Sciatic nerve (tissue), 2 donors: ENCODE measurements around the gene WDR38. TPM values are rescaled to one million over a fixed set of nuclear protein-coding genes. Genes with fewer than 3 reads are reported as not detected.

Source experiments
- ATAC-seq: fragments of 200-7000 bp; cut with Tn5 transposase; one replicate; pipeline ENCODE4 v1.9.1; 2020; ENCODE audit warnings: mild to moderate bottlenecking, moderate library complexity
- DNase-seq: peaks from one replicate; pipeline ENCODE4 v3.0.0-alpha.2; 2020; ENCODE audit warnings: low spot score
- intact Hi-C: fragments of 100-400 bp; cut with DNase I; formaldehyde crosslinking; loops from one replicate; pipeline ENCODE4 v1.14.2; 2022
- total RNA-seq: library from RNA; stranded (reverse); fragmentation: NEBNext Ultra II Directional; extraction: Animal tissue kit (Norgen Biotek cat#: 25700); gene quantifications from one replicate; pipeline ENCODE4 v1.2.1, GENCODE V29; 2021
- donor health status: DM: no; HTN: no; CAD: no.
- donor health status: DM: no; HTN: no; CAD: no.

WDR38 gene
- total RNA-seq, 1 donor from 2014 or later: not detected

DNA sequence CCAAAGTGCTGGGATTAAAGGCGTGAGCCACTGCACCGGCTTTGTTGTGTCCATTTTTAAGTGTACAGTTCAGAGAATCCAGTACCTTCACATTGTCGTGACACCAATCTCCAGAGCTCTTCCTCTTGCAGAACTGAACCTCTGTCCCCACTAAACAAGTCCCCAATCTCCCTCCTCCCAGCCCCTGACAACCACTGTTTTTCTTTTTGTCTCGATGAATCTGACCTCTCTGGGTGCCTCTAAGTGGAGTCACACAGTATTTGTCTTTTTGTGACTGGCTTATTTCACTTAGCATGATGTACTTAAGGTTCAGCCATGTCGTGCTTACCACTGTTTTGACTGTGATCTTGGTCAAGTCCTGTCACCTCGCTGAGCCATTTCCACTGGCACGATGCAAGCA is 1.6 kb downstream of the WDR38 start:
- no peak for DNase-seq
- intact Hi-C loops: no loop called here
- ATAC-seq: no peak

DNA sequence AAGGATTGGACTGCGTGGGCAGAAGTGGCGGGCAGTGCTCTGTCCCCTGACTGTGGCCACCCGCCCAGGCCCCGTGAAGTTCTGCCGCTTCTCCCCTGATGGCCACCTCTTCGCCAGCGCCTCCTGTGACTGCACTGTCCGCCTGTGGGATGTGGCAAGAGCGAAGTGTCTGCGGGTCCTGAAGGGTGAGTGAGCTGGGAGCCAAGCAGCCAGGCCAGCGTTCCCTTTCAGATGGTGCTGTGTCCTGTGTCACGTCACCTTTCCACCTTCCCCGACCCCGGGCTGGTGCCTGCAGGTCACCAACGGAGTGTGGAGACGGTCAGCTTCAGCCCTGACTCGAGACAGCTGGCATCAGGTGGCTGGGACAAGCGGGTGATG is 2.3 kb downstream of the WDR38 start:
- DNase-seq (no peak), ATAC-seq (no peak)
- intact Hi-C loops: no loop called here

DNA sequence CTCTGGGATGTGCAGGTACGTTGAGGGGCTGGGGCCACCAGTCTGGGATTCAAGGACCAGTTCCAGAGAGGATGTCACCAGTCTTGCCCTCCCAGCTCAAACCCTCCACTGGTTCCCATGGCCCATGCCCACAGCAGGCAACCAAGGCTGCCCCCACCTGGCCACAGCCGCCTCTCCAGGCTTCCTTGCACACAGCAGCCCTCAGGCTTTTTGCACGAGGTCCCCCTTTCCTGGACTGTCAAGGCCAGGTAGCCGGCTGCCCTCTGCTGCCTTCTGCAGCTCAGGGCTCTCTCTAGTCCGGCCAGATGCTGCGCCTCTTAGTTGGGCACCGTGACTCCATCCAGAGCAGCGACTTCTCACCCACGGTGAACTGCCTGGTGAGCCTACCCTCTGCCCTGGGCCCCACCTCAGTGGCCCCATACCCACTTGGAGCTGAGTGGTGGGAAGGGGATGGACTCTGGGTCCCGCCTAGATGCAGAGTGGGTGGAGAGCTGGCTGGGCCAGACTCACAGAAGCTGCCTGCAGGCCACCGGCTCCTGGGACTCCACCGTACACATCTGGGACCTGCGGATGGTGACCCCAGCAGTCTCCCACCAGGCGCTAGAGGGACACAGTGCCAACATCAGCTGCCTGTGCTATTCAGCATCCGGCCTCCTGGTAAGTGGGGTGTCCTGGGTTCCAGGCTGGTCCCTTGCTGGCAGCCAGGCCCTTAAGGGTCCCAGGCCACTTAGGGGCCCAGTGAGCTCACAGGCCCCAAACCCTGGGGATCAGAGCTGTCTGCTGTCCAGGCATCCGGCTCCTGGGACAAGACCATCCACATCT is 2.9 kb downstream of the WDR38 start:
- DNase-seq (no peak), ATAC-seq (no peak)
- intact Hi-C loops: no loop called here

DNA sequence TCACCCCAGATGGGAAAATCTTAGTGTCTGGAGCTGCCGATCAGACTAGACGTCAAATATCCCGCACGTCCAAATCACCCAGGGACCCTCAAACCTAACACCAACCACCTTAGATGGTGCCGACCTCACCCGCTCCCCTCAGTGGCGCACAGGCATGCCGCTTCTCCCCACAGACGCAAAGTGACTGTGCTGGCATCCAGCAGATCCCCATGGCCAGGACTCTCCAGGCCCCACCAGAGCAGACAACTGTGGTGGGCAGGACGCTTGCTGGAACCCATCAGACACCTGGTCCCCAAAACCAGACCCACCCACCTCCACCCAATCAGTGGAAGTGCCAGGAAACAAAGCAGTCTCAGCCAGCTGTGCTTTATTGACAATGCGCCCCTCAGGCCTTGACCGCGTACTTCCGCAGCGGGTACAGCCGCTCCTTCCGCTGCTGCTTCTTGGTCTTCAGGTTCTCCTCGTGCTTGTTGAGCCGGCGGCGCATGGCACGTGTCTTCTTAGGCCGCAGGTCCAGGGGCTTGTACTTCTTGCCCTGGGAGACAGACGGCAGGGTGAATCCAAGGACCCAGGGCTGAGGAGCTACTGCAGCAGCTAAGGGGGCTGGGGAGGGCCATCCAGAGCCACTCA is 4.4 kb downstream of the WDR38 start:
- ATAC-seq (no peak), DNase-seq (no peak)
- intact Hi-C loops: no loop called here

DNA sequence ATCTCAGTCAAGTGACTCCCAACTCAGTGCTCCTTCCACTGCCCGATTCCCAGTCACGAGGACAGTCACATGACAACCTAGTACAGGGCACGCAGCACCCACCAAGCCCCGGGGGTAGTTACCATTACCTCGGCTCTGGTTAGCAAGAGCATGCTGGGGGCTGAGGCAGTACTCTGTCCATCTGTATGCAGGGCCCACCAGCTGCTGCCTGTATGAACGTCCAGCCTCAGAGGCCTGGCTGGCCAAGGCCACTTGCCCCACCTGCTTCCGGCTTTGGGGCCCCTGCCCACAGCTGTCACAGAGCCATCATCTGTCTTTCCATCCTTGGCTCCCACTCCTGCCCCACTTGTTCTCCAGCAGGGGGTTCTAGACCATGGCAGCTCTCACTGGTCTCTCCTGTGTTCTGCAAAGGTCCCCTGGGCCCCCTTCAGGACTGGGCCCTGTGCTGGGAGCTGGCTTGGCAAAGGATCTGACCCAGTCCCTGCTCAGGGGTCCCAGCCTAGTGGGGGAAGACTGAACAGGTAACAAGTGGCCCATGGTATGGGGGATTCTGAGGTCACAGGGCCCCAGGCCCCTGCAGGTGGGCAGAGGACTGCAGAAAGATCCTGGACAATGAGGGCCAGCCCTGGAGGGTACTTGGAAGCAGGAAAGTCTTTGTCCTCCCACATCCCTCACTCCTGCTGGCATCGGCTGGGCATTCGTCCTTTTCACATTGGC is 5.2 kb downstream of the WDR38 start:
- DNase-seq (no peak), ATAC-seq (no peak)
- intact Hi-C loops: no loop called here

DNA sequence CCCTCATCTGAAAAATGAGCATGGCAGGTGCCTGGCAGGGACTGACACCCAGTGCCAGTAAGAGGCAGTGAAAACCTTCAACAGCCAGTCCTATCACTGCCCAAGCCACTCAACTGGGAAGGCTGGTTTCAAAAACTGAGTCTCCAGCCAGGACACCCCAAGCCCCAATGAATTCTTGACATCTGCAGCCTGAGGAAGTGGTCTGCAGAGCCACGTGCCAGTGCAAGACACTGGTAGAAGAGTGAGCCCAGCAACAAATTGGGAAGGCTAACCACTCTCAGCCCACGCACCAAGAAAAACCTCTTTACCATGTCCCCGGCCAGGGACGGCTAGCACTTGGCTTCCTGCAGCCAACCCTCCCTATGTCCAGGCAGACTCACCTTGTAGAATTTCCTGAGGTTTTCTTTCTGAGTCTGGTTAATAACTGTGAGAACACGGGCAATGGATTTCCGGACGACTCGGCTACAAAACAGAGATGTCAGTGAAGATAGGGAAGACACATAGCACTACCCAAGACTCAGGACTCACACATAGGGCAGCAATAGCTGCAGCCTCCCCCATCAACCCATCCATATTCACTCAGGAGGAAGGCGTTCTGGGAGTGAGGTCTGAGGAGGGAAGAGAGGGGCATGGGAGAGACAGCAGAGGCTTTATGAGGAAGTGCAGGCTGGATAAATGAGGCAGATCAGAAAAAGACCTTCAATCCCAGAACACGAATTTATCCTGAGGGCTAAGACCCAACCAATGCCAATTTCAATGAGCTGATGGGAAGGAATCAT is 6.7 kb downstream of the WDR38 start:
- ATAC-seq: no peak
- intact Hi-C loops: no loop called here
- DNase-seq: no peak

DNA sequence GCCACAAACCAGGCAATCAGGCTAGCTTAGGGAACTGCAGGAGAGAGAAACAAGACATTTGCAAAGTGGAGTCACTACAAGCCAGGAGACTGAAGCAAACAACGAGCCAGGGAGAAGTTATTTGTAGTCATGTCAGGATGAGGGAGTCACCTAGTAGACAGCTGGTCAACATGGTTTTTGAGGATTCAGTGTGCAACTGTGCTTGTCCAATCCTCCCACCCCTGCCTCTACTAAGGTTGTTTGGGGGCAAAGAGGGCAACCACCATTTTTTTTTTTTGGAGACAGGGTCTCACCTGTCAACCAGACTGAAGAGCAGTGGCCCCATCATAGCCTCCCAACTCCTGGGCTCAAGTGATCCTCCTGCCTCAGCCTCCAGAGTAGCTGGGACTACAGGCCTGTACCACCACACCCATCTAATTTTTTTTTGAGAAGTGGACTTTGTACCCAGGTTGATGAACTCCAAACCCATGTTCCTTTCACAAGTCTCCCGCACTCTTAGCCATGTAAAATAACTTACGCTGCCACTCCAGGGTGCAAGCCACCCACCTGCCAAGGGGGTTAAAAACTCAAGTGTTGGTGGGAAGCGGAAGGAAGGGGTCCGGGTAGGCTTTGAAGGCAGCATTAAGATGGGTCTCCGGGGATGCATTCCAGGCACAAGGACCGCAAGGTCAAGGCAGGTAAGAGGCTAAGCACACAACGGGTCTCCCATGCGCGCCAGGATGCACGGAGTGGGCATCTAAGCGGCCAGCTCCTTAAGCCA is 7.5 kb downstream of the WDR38 start:
- intact Hi-C loops: no loop called here
- DNase-seq (no peak), ATAC-seq (no peak)

DNA sequence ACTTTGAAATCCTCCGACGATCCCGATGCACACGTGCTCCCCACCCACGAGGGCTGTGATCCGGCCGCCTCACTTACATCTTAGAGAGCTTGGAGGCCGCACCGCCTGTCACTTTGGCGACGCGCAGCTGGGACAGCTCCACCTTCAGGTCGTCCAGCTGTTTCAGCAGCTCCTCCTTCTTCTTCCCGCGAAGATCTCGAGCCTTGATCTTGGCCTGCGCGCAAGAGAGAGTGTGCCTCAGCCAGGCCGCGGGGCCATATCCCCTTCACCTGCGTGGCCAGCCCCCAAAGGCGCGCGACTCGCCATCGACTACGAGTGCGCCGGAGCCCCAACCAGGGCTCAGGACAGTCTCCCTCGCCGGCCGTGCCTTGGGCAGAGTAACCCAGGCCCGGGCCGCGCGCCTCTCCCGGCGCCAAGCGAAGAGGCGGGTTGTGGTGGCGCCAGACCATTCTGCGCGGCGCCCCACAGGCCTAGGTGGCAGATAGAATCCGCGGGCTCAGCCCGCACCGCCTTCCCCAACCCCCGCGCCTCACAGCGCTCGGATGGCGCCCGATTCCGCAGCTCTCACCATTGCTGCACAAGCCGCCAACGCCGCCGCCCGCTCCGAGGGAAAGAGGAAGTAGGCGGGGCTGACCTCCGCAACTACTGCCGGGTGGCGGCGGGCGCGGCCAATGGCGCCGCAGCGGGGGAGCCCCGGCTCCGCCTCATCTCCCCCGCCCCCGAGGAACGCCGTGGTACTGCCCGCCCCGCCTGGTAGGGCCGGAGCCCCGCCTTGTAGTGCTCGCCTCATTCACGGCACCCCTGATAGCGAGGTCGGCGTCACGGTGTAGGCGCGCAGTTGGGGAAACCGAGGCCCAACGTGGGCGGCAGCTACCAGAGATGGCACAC is 8.3 kb downstream of the WDR38 start, which contains the start of the genes ARPC5L and RPL35:
Gene ARPC5L, plus strand, starts transcription at position 789 of the 888 bp plus-strand sequence. CDS start 7,161 bp downstream, outside the sequence.
Gene RPL35, minus strand, starts transcription at position 616 of the 888 bp plus-strand sequence. Its CDS starts 45 bp downstream, at position 571.
- ATAC-seq: peak; percentile 98
- peak; percentile 98 for DNase-seq
- intact Hi-C loops: no loop called here

DNA sequence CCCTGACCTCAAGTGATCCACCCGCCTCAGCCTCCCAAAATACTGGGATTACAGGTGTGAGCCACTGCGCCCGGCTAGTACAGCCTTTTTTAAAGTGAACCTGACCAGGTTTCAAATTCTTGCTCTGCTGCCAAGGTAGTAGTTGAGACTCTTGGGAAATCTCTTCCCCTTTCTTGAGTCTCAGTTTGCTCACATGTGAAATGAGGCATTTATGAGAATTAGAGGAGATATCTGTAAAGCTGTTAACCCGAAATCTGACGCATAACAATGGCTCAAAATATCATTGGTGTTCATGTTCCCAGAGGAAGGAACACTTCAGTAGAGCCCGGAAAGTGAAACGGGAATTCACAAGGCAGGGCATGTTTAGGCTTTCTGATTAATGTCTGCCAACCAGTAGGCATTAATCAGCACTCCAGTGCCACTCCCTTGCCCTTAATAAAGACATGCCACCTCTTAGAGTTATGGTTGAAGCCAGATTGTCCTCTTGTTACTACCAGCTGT is 10.2 kb downstream of the WDR38 start:
- intact Hi-C loops: no loop called here
- DNase-seq (no peak), ATAC-seq (no peak)

DNA sequence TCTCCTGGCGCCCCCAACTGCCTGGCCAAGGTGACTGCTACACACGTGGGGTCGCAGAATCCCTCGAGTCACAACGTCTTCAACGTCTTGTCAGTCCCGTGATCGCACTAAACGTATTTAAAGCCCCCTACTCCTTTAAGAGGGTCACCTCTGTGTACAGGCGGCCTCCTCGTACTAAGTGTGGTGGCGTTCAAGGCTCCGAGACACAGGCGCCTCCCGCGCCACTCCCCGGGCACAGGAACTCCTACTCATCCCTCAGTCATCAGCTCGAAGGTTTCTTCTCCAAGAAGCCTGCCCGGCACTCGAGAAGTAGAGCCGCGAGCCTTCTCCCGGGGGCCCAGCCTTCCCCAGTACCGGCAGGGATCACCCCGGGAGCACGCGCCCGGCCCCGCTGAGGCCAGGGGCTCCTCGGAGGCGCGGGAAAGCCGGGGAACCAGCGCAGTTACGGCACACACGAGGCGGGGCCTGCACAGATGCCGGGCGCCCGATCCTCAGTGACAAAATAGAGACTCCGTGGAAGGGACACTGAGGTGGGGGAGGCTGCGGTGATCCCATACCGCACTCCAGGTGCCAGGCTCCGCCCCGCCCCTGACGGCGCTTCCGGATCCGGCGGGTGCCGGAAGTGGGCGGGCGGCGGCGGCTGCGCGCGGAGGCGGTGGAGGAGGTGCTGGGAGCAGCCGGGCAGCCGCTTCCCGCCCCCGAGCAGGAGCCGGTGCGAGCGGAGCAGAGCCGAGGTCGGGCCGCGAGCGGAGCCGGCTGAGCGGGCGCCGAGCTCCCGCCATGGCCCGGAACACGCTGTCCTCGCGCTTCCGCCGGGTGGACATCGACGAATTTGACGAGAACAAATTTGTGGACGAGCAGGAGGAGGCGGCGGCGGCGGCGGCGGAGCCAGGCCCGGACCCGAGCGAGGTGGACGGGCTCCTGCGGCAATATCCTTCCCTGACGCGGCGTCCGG is 15.5 kb downstream of the WDR38 start:
- intact Hi-C loops: no loop called here
- peak; percentile 95 for ATAC-seq
- peak; percentile 92 for DNase-seq

DNA sequence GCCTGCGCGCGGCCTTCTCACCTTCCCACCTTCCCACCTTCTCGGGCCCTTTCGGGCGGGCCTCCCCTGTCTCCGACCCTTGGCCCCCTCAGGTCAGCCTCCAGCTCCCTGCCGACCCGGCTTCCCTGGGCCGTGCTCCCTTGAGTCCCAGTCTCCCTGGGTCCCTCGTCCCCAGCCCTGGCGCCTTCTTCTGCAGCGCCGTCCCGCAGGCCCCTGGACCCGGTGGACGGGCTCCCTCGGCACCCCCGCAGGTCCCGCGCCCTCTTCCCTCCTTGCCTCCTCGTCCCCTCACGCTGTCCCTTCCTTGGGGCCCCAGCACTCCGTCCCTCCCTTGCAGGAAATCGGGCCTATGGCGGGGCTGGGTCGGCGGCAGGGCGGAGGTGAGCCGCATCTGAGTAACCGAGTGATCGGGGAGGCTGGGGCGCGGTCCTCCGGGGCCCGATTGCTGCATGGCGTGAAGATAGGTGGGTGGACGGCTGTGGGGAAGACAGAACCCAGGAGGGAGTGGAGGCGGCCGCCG is 16.3 kb downstream of the WDR38 start:
- intact Hi-C loops: no loop called here
- DNase-seq (no peak), ATAC-seq (peak; percentile 7)

DNA sequence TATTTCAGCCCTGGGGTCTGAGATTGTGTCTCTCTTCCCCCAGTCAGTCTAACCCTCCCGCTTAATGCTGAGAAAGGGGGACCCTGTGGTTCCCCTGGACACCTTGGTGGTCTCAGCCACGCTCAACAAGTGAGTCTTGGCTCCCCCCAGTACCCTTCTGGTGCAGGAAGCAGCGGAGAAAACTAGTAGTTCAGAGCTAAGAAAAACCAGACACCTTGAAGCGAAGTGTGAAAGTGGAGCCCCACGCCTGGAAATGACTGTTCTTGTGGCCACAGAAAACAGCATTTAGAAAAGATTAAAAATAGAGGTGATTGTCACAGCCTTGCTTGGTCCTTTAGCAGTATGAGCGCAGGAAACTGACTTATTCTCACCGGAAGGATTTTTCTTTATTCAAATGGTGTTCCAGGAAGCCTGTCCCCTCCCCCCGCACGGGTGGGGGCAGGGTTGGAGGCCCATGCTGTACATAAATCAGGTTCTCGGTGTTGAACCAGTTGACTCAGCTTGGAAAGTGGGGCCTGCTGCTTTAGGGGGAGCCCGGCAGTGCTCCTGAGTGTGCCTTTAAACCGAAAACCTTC is 16.8 kb downstream of the WDR38 start:
- no peak for ATAC-seq
- DNase-seq: no peak
- intact Hi-C loops: no loop called here

DNA sequence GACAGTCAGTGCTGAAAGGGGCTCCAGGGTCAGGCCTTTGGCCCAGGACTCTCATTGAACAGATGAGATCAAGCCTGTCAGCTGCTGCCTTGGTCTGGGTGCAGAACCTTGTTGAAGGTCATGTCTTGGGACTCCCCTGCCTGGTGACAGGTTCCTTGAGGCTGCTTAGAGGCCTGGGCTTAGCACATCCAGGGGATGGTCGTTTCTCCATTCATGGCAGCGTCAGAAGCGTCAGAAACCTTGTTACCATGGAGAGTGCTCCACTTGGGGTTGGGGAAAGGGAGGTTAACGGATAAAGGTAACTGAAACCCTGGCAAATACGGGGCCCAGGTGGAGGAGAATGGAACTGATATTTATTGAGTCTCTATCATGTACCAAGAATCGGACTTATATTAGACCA is 17.5 kb downstream of the WDR38 start:
- no peak for ATAC-seq
- intact Hi-C loops: no loop called here

DNA sequence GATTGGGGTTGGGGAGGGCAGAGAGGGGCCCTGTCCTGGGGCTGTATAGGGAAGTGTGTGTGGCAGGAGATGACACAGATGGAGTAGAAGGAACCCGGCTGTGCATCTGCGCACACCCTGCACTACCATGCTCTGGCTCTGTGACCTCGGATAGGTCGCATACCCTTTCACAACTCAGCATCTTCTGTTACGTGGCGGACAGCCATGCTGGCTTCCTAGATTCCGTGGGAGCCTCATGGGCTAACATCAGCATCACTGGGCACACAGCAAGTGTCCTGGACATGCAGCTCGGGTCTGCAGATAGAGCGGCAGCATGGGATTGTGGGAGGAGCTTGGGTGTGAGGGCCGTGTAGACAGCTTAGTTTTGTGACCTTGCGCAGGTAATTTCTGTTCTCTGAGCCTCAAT is 17.9 kb downstream of the WDR38 start:
- intact Hi-C loops: no loop called here
- ATAC-seq: no peak

More for the DNA sequence above, 17.5 kb downstream of the WDR38 start:
- DNase-seq: no peak

DNA sequence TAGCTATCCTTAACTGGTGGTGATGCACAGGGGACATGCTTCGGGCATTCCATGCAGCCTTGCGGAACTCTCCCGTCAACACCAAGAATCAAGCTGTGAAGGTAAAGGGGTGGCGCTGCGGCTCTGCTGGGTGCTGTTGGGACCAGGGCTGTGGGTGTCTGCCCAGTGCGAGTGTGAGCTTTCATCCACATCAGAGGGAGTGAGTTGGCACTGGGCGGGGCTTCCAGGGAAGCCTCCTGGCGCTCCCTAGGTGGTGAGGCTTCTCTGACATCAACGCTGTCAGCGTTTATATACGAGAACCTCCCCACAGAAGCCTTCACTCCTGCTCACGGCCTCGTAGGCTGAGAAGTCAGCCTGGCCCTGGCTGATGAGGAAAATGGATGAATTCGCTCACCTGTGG is 20.4 kb downstream of the WDR38 start:
- DNase-seq: no peak
- no peak for ATAC-seq
- intact Hi-C loops: no loop called here

More for the DNA sequence above, 17.9 kb downstream of the WDR38 start:
- DNase-seq: no peak

DNA sequence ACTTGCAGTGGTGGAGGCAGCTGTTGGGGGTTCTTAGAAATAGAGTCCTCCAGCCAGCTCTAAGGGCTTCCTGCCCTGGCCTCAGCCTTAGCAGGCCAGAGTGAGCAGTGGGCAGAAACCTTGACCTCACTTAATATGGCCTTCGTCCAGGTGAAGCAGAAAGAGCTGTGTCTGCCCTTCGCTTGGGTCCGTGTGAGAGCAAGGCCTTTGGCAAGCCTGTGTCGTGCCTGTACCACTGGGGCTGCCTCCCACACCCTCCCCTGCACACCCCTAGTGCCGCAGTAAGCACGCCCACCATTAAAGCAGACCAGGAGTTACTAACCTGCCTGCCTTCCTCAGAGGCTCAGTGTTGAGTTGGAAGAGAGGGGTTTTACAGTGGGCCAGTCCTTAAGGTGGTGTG is 22.2 kb downstream of the WDR38 start:
- intact Hi-C loops: no loop called here
- no peak for DNase-seq
- ATAC-seq: no peak
